Mesodermal cell (in vitro differentiated cells): ENCODE results near the gene PALLD.

Source experiments
- H3K27ac ChIP-seq: 2 replicates; pipeline ENCODE4 v1.7.0; 2013; ENCODE audit warnings: mild to moderate bottlenecking, low read depth, low read length, moderate library complexity; ENCODE audit not compliant: severe bottlenecking
- H3K36me3 ChIP-seq: 2 replicates; pipeline ENCODE4 v1.7.1; 2013; ENCODE audit warnings: mild to moderate bottlenecking, low read length, moderate library complexity; ENCODE audit not compliant: control insufficient read depth, insufficient read depth
- H3K4me1 ChIP-seq: one replicate; pipeline ENCODE4 v1.7.1; 2013; ENCODE audit warnings: mild to moderate bottlenecking, low read length; ENCODE audit not compliant: insufficient read depth, control insufficient read depth, poor library complexity, severe bottlenecking
- H3K4me3 ChIP-seq: 2 replicates; pipeline ENCODE4 v1.7.0; 2013; ENCODE audit warnings: low read length, control low read depth, mild to moderate bottlenecking; ENCODE audit not compliant: insufficient read depth, poor library complexity, severe bottlenecking; ENCODE audit errors: extremely low read depth
- H3K9me3 ChIP-seq: 2 replicates; pipeline ENCODE4 v1.7.1; 2013; ENCODE audit warnings: mild to moderate bottlenecking, low read length, moderate library complexity; ENCODE audit not compliant: control insufficient read depth
- WGBS, 2 experiments: methylation state at CpG; one replicate each; pipeline ENCODE4 v1.1.5; 2013; ENCODE audit warnings: missing lambda C conversion rate in 2 of 2; ENCODE audit not compliant: insufficient coverage in 2 of 2; 5-methylcytosine and 5-hydroxymethylcytosine counted together

The PALLD gene

DNA sequence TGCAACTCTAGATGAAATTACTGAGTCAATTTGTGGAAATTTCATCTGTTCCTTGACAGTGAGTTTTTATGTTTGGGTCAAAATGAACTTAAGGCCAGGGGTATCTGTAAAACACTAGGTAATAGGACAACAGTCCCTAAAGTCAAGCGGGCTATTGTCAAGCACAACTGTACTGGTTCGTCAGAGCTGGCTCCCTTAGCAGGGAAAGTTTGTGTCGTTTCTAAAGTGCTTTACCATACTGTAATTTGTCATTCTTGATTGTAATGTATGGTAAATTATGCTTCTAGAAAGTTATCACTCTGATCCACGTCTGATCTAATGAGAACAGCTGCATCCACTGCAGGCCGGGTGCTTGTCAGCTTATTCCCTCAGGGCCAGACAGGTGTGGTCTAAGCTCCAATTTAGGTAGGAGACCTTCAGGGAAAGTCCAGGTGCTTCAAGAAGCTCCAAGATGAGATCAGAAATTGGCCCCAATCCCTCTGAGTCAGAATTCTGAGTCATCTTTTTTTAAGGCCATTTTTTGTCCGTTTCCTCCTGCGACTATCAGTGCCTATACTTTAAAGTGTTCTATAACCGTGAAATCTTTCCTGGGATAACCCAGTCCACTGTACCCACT is 92.2 kb downstream of the PALLD start:
- 95 to 96% methylated on average over 4 to 6 of the region's 8 CpGs for WGBS, 2 experiments
- Histone ChIP-seq H3K4me3 (no peak overlapping the region), H3K9me3 (no peaks in the 10 kb centered on the region), H3K36me3 (no peaks in the 10 kb centered on the region), H3K27ac (peak overlapping the region; percentile 6), H3K4me1 (peaks cover 47% of the 10 kb centered on the region)

DNA sequence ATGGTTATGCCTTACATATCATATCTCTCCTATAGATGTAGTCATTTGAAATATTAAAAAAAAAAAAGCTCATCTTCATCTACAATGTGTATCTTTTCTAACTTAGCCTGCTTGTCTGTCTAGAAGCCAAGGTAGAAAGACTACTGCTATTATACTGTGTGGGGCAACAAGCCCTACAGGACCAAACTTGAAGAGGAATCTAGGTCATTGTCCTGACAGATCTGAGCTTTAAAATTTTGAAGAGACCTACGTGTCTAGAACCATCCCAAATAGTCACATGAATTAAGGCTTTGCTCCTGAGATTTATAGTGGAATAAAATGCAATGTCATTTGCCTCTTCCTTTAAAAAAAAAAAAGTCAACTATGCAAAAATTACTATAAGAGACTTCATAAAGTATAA is 95.8 kb downstream of the PALLD start:
- Histone ChIP-seq H3K9me3 (no peaks in the 10 kb centered on the region), H3K27ac (no peak overlapping the region), H3K4me1 (peaks cover 15% of the 10 kb centered on the region), H3K36me3 (no peaks in the 10 kb centered on the region), H3K4me3 (no peak overlapping the region)
- no CpG with 5 or more reads among the region's 1 CpG for WGBS, 2 experiments

DNA sequence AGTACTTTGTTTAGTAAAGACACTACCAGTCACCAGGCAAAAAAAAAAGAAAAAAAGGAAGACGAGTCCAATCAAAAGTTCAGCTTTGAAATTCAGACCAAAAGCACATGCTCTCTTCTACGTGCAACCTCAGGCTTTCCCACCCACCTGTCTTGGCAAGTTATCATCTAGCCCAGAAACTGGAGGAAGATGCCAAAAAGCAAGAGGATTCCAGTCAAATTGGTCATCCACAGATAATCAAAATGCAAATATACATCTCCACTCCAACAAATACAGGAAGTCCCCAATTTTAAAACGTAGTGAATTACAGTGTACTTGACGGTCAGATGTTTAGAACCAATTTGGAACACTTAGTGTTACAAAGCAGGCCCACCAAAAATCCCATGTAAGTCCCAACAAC is 96.5 kb downstream of the PALLD start:
- Histone ChIP-seq H3K4me3 (no peak overlapping the region), H3K4me1 (peaks cover 10% of the 10 kb centered on the region), H3K27ac (no peak overlapping the region), H3K9me3 (no peaks in the 10 kb centered on the region), H3K36me3 (no peaks in the 10 kb centered on the region)
- WGBS, 2 experiments, result 43 to 90% methylated on average over 2 of the region's 4 CpGs

DNA sequence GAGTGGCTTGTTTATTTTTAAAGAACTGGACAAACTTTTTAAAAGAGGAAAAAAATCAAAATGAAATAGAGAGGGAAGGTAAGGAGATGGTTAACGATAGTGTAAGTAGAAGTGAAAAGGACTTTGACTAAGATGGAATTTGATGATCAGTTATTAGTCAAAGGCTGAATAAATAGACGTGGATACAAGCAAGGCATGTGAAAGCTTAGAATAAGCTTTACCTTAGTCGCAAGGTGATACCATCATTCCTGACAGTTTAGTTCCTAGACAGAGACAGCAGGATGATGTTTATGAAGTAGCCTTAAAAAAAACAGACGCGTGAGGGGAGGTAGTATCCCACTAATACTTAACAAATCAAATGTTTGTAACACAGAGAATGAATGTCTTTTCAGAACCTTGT is 97.3 kb downstream of the PALLD start:
- WGBS, 2 experiments, result 82 to 89% methylated on average over 2 to 3 of the region's 5 CpGs
- Histone ChIP-seq H3K9me3 (no peaks in the 10 kb centered on the region), H3K36me3 (no peaks in the 10 kb centered on the region), H3K4me1 (peaks cover 6% of the 10 kb centered on the region), H3K4me3 (no peak overlapping the region), H3K27ac (no peak overlapping the region)

DNA sequence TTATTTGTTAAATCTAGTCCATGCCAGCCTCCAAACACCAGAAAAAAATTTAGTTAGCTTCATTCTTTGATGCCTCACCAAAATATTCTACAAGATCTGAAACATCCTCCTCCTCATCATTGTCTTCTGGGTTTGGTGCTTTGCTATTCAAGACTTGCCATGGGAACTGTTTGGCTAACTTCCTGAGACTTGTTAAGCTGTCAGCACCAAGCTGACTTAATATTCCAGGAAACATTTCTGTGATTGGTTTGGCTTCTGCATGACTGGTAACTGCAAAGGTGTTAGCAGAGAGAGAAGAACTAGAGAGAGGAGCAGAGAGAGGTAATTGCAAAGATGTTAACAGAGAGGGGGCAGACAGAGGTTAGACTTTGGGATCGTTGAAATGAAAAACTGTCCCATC is 101.3 kb downstream of the PALLD start:
- Histone ChIP-seq H3K27ac (no peak overlapping the region), H3K9me3 (no peaks in the 10 kb centered on the region), H3K36me3 (no peaks in the 10 kb centered on the region), H3K4me3 (no peak overlapping the region), H3K4me1 (no peaks in the 10 kb centered on the region)
- WGBS, 2 experiments, result 100% methylated on average over 1 of the region's 1 CpG

DNA sequence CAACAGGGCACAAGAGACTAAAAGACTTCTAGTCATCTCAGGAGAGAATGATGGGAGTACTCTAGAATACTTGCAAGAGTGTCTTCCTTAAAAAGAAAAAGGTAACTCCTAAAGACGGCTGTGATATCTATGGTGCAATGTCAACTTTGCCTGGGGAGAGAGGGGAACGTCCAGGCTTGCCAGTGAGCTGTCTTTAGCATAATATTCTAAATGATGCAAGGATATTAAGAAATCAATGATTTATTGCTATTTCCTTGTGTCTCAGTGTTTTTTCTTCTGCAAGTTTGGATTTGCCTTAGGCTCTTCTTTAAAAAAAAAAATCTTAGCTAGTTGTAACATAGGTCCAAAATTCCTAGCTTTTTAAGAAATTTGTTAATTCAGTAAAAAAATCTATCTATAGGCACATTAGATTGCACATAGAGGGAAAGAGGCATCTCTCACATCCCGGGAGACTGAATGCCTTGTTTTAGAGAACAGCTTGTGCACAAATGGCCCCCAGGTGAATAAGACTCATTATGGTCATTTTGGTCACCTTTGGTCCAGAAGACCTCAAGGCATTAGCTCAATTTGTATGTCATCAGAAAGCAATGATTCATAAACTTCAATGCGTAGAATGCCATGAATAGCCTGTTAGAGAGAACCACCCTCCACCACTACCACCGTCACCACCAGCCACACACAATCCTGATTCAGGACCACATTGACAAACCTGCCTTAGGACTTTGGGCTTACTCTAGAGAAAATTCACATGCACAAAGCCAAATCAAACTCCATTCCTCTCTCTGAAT is 104.1 kb downstream of the PALLD start:
- WGBS, 2 experiments, result 95 to 97% methylated on average over 3 to 4 of the region's 5 CpGs
- Histone ChIP-seq H3K27ac (no peak overlapping the region), H3K9me3 (no peaks in the 10 kb centered on the region), H3K4me3 (no peak overlapping the region), H3K4me1 (peaks cover 25% of the 10 kb centered on the region), H3K36me3 (no peaks in the 10 kb centered on the region)

DNA sequence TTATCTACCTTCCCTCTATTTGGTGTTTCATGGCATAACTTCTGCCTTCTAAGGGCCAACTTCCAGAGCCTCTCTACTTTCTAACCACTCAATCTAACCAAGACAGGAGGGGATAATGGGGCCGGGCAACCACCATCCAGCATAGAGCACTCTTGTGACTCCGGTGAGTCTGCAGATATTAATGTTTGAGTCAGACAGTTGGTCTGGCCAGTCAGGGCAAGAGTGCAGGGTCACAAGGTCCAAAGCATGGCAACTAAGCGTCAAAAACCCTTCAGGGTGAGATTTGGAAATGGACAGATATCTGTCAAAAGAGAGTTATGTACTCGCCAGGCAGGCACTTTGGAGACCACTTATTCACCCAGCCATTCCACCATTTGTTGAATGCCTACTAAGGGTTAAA is 105.0 kb downstream of the PALLD start:
- H3K27ac ChIP-seq, result no peak overlapping the region
- no peaks in the 10 kb centered on the region for H3K36me3 ChIP-seq
- 96 to 100% methylated on average over 3 of the region's 4 CpGs for WGBS, 2 experiments
- no peak overlapping the region for H3K4me3 ChIP-seq
- H3K9me3 ChIP-seq, result no peaks in the 10 kb centered on the region
- H3K4me1 ChIP-seq, result peaks cover 25% of the 10 kb centered on the region

DNA sequence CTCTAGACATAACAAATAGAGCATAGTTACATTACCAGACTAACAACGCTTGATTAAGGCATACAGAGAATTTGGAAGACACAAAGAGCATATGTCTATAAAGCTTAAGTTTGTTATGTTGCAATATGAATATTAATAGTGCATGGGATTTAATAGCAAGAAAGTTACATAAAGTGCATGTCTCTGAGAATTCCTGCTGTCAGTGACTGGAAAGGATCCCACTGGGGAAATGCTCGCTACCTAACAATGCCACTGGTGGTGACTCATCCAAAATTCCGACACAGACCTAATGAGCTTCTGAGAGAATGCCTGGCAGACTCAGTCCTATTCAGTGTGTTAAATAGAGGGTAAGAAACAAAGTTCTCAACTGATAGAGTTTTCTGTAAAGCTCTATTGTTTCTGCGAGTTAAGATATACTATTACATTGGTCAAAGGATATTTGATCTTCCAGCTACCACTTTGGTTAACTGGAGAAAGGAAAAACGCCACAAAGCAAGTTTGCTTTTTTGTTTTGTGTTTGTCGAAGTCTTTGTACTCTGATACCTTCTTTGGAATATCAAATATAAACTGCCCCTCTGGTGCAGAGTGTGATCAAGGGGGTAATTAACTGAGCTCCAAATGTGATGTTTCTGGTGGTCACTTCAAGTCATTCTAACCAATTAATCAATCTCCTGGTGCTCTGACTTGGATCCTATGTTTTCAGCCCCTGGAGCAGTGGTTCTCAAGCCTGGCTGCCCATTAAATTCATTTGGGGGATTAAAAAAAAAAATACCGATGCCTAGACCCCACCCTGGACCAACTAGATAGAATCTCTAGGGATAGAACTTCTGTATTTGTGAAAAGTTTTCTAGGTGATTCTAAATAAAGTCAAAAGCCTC is 107.9 kb downstream of the PALLD start:
- no peak overlapping the region for H3K4me3 ChIP-seq
- 27 to 67% methylated on average over 2 to 3 of the region's 7 CpGs for WGBS, 2 experiments
- no peaks in the 10 kb centered on the region for H3K9me3 ChIP-seq
- peak overlapping the region; percentile 97 for H3K27ac ChIP-seq
- peaks cover 39% of the 10 kb centered on the region for H3K4me1 ChIP-seq
- no peaks in the 10 kb centered on the region for H3K36me3 ChIP-seq

DNA sequence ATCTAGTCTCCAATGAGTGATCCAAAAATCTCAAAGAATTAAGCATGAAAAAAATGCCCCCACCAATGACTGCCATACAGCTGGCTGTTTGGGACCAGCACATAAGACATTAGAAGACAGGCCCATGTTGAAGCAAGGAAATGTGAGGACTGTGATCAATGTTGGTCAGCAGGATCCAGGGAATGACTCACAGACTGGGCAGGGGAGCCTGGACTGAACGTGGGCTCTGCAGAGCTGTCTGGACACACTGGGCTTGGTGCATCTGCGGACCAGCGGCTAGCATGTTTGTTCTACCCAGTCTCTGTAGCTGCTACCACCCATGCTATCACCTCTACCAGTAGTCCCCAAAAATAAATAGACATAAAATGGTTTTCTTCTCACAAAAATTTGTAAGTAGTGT is 108.6 kb downstream of the PALLD start:
- no peaks in the 10 kb centered on the region for H3K9me3 ChIP-seq
- peaks cover 39% of the 10 kb centered on the region for H3K4me1 ChIP-seq
- 0 to 63% methylated on average over 1 to 3 of the region's 3 CpGs for WGBS, 2 experiments
- no peak overlapping the region for H3K4me3 ChIP-seq
- no peaks in the 10 kb centered on the region for H3K36me3 ChIP-seq
- peak overlapping the region; percentile 97 for H3K27ac ChIP-seq

DNA sequence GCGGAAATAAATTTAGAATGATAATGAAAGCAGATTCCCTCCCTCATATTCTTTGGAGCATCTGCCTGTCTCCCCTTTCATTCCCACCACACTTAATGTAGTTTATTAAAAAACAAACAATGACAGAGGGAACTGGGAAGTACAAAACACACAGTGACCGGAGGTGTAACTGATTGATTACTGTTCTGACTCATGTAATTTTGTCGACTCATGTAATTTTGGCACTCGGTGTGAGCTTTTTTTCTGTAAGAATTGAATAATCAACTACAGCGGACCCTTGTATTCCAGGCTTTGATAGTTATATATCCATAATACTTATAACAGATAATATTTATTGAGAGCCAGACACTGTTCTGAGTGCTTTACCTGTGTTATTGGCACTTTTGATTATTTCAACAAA is 110.4 kb downstream of the PALLD start:
- H3K4me1 ChIP-seq, result peaks cover 41% of the 10 kb centered on the region
- no peak overlapping the region for H3K4me3 ChIP-seq
- H3K9me3 ChIP-seq, result no peaks in the 10 kb centered on the region
- no peak overlapping the region for H3K27ac ChIP-seq
- H3K36me3 ChIP-seq, result no peaks in the 10 kb centered on the region
- WGBS, 2 experiments, result 90% methylated on average over 2 of the region's 5 CpGs; no CpG with 5 or more reads in 1 of the 2 experiments
